HEK293 (cell line): ENCODE data around the gene HNRNPH2.

Source experiments
- CTCF ChIA-PET: fragments of 350-600 bp; formaldehyde crosslinking; extraction: SDS; loops from one replicate; lab custom pipeline; 2021; ENCODE audit warnings: antibody characterized with exemption; lab: Yijun Ruan, JAX
- POLR2A ChIA-PET: fragments of 300-600 bp; formaldehyde crosslinking; extraction: SDS; loops from one replicate; lab custom pipeline; 2020; ENCODE audit warnings: antibody characterized with exemption, inconsistent platforms; lab: Yijun Ruan, JAX
- H3K27ac ChIP-seq: fragments of 200-500 bp; sonication (Bioruptor generic); 2 replicates; pipeline ENCODE4 v1.5.1; 2014; ENCODE audit warnings: low read depth, low read length, control low read depth, inconsistent platforms; ENCODE audit errors: extremely low read depth
- H3K36me3 ChIP-seq, 2 experiments: fragments of 200-500 bp in 1 of 2; sonication (Bioruptor generic) in 1 of 2; 1 replicate in 1 of 2; 2 replicates in 1 of 2; pipeline ENCODE4 v1.5.1; 2014 to 2017; ENCODE audit warnings: inconsistent platforms in 2 of 2, low read length in 2 of 2; ENCODE audit not compliant: control insufficient read depth in 2 of 2, insufficient read depth in 1 of 2
- H3K4me1 ChIP-seq: fragments of 200-500 bp; sonication (Bioruptor generic); 2 replicates; pipeline ENCODE4 v1.5.1; 2014; ENCODE audit warnings: mild to moderate bottlenecking, low read length, inconsistent platforms; ENCODE audit not compliant: control insufficient read depth, insufficient read depth
- H3K4me3 ChIP-seq: 2 replicates; pipeline ENCODE4 v1.5.1; 2011; ENCODE audit warnings: low read depth, mild to moderate bottlenecking, control low read depth, low read length, moderate library complexity
- H3K9me3 ChIP-seq: fragments of 200-500 bp; sonication (Bioruptor generic); 2 replicates; pipeline ENCODE4 v1.5.1; 2014; ENCODE audit warnings: low read depth, low read length, inconsistent platforms; ENCODE audit not compliant: control insufficient read depth, insufficient read depth
- PRDM1 ChIP-seq: fragments of 450-650 bp; formaldehyde crosslinking; IDR thresholded peaks from 2 replicates; pipeline ENCODE4; 2016; ENCODE audit warnings: missing biosample characterization, missing genetic modification characterization
- PRDM4 ChIP-seq: fragments of 450-650 bp; formaldehyde crosslinking; IDR thresholded peaks from 2 replicates; pipeline ENCODE4 v1.5.1; 2017; ENCODE audit warnings: missing biosample characterization, missing genetic modification characterization
- REPIN1 ChIP-seq: fragments of 450-650 bp; formaldehyde crosslinking; IDR thresholded peaks from 2 replicates; pipeline ENCODE4 v1.5.1; 2017; ENCODE audit warnings: missing biosample characterization, missing genetic modification characterization, low read depth
- ZBTB44 ChIP-seq: fragments of 450-650 bp; IDR thresholded peaks from 2 replicates; pipeline ENCODE4 v1.5.1; 2018; ENCODE audit warnings: missing biosample characterization, mild to moderate bottlenecking, missing genetic modification characterization
- ZIC2 ChIP-seq: fragments of 450-650 bp; formaldehyde crosslinking; IDR thresholded peaks from 2 replicates; pipeline ENCODE4 v1.5.1; 2016; ENCODE audit warnings: missing biosample characterization, missing genetic modification characterization
- ZNF155 ChIP-seq: fragments of 450-650 bp; formaldehyde crosslinking; IDR thresholded peaks from 2 replicates; pipeline ENCODE4 v1.5.1; 2016; ENCODE audit warnings: missing biosample characterization, missing genetic modification characterization
- ZNF174 ChIP-seq: fragments of 450-650 bp; formaldehyde crosslinking; IDR thresholded peaks from 2 replicates; pipeline ENCODE4 v1.5.0; 2017; ENCODE audit warnings: missing biosample characterization, mild to moderate bottlenecking, missing genetic modification characterization
- ZNF223 ChIP-seq: fragments of 450-650 bp; formaldehyde crosslinking; IDR thresholded peaks from 2 replicates; pipeline ENCODE4 v1.5.1; 2016; ENCODE audit warnings: missing biosample characterization, missing genetic modification characterization
- ZNF248 ChIP-seq: fragments of 450-650 bp; formaldehyde crosslinking; IDR thresholded peaks from 2 replicates; pipeline ENCODE4 v1.5.1; 2017; ENCODE audit warnings: missing biosample characterization, missing genetic modification characterization
- ZNF449 ChIP-seq: fragments of 450-650 bp; formaldehyde crosslinking; IDR thresholded peaks from 2 replicates; pipeline ENCODE4 v1.5.1; 2017; ENCODE audit warnings: missing biosample characterization, mild to moderate bottlenecking, missing genetic modification characterization, moderate library complexity
- ZNF513 ChIP-seq: fragments of 450-650 bp; IDR thresholded peaks from 2 replicates; pipeline ENCODE4 v1.5.1; 2018; ENCODE audit warnings: missing biosample characterization, missing genetic modification characterization
- ZNF707 ChIP-seq: fragments of 450-650 bp; formaldehyde crosslinking; IDR thresholded peaks from 2 replicates; pipeline ENCODE4 v1.5.1; 2016; ENCODE audit warnings: missing biosample characterization, missing genetic modification characterization
- ZSCAN23 ChIP-seq: fragments of 450-650 bp; formaldehyde crosslinking; IDR thresholded peaks from 2 replicates; pipeline ENCODE4 v1.5.1; 2016; ENCODE audit warnings: missing biosample characterization, missing genetic modification characterization
- TF ChIP-seq, protein P1 (sequence below): fragments of 450-650 bp; formaldehyde crosslinking; IDR thresholded peaks from 2 replicates; pipeline ENCODE4 v1.5.1; 2016; ENCODE audit warnings: missing biosample characterization, missing genetic modification characterization, borderline replicate concordance

The HNRNPH2 gene

GRCh38 chrX:101377547-101377946 is 30.5 kb upstream of the HNRNPH2 start:
- TF ChIP-seq ZNF248 (no peak), ZNF513 (tag by site-specific recombination) (no peak), ZNF174 (no peak)
- TF ChIP-seq, all 188 proteins: peak for 0
- CTCF ChIA-PET: interaction anchor here (0.6 to 1.8 kb wide), 7 partner anchors 10 to 1725 kb away, joined by 3 to 11 read pairs (median 3); partner anchors contain the start of gene RPL36A
- Histone ChIP-seq H3K27ac (no peak overlapping the region), H3K36me3 (no peaks in the 10 kb centered on the region), H3K4me1 (no peaks in the 10 kb centered on the region), H3K9me3 (no peaks in the 10 kb centered on the region), H3K4me3 (no peak overlapping the region)
- POLR2A ChIA-PET: interaction anchor here (2.1 kb wide), 1 partner anchor 13 kb away, joined by 9 read pairs; the partner anchor contains the start of gene RPL36A

DNA sequence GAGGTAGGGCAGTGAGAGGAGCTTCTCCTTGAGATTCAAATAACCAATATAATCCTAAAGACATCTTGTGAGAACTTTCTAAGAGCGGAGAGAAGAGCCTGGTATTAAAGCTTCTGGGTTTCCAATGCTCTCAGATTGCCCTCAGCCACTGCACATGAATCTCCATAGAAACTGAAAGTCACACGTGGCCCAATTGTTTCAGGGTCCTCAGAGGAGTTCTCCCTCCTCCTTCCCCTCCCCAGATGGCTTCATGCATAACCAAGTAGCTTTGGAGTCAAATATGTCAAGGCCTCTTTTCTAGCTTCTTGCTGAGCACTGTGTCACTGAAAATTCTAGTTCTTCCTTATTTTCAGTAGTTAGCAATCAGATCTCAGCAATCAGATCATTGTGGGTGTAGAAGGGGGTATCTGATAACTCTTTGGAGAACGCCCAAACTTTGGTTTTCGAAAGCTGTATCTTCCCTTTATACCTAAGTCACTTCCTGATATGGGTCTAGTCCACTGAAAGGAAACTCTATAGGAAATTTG is 24.3 kb upstream of the HNRNPH2 start:
- TF ChIP-seq ZBTB44 (tag by site-specific recombination) (no peak), ZNF223 (tag by site-specific recombination) (no peak), ZSCAN23 (tag by site-specific recombination) (no peak)
- H3K36me3 ChIP-seq: no peaks in the 10 kb centered on the region
- ChIA-PET POLR2A (no interaction called here), CTCF (interaction anchor here (0.6 to 1.1 kb wide), 3 partner anchors 34 to 698 kb away, joined by 3 to 4 read pairs (median 4); no protein-coding TSS in a partner anchor)
- no peak overlapping the region for H3K27ac ChIP-seq
- no peaks in the 10 kb centered on the region for H3K9me3 ChIP-seq
- H3K4me3 ChIP-seq: no peak overlapping the region
- no peaks in the 10 kb centered on the region for H3K4me1 ChIP-seq

- Histone ChIP-seq H3K4me3 (no peak overlapping the region), H3K9me3 (no peaks in the 10 kb centered on the region), H3K27ac (no peak overlapping the region), H3K4me1 (no peaks in the 10 kb centered on the region), H3K36me3 (no peaks in the 10 kb centered on the region)
- CTCF ChIA-PET: no interaction called here
- no peak for TF ChIP-seq ZNF449 (tag by site-specific recombination)
- peak; percentile 95 for TF ChIP-seq PRDM1 (tag by site-specific recombination)
- POLR2A ChIA-PET: no interaction called here
These were observed 22.9 kb upstream of the HNRNPH2 start for GRCh38 chrX:101385026-101385684.

DNA sequence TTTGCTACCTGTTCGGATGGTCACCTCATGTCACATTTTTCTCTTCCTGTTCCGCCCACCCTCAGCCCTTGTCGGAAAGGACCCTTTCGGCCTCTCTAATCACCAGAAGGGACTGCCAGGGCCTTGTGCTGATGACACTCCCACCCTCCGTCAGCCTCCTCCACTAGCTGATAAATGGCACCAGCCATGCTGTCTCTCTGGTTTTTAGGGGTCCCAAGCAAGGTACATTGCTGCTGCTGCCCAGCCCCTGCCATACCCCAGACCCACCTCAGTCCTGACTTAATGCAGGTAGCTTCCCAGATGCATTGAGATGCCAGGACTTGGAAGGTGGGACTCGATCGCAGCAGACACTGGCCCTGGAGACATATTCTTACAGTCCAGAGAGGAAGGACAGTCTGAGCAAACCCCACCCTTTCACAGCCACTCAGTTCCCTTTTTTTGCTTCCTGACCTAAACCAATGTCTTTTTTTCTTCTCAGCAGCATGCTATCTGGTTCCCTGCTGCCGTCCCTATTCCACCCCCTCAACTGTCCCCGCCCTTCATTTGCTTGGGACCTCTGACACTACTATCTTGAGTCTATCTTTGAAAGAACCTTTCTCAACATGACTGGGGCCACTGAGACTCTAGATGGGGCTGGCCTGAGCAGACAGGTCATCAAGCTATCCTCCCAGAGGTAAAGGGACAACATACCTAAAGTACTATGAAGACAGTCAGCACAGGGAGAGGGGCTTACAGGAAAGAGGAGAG is 22.1 kb upstream of the HNRNPH2 start, which contains the start of gene BTK:
TSS of gene BTK (minus strand) at position 397 of the 747 bp plus-strand sequence. CDS start 10,907 bp downstream, outside the sequence.
- no peaks in the 10 kb centered on the region for H3K9me3 ChIP-seq
- H3K4me3 ChIP-seq: no peak within 1 kb of the TSS
- CTCF ChIA-PET: no interaction called here
- no peaks in the 10 kb centered on the region for H3K4me1 ChIP-seq
- no peaks in the 10 kb centered on the region for H3K36me3 ChIP-seq
- POLR2A ChIA-PET: no interaction called here
- no peak within 1 kb of the TSS for H3K27ac ChIP-seq
- TF ChIP-seq ZNF707 (tag by site-specific recombination) (no peak), ZIC2 (tag by site-specific recombination) (no peak), ZNF155 (tag by site-specific recombination) (no peak), REPIN1 (no peak), PRDM4 (tag by site-specific recombination) (no peak)
- TF ChIP-seq, protein P1, sequence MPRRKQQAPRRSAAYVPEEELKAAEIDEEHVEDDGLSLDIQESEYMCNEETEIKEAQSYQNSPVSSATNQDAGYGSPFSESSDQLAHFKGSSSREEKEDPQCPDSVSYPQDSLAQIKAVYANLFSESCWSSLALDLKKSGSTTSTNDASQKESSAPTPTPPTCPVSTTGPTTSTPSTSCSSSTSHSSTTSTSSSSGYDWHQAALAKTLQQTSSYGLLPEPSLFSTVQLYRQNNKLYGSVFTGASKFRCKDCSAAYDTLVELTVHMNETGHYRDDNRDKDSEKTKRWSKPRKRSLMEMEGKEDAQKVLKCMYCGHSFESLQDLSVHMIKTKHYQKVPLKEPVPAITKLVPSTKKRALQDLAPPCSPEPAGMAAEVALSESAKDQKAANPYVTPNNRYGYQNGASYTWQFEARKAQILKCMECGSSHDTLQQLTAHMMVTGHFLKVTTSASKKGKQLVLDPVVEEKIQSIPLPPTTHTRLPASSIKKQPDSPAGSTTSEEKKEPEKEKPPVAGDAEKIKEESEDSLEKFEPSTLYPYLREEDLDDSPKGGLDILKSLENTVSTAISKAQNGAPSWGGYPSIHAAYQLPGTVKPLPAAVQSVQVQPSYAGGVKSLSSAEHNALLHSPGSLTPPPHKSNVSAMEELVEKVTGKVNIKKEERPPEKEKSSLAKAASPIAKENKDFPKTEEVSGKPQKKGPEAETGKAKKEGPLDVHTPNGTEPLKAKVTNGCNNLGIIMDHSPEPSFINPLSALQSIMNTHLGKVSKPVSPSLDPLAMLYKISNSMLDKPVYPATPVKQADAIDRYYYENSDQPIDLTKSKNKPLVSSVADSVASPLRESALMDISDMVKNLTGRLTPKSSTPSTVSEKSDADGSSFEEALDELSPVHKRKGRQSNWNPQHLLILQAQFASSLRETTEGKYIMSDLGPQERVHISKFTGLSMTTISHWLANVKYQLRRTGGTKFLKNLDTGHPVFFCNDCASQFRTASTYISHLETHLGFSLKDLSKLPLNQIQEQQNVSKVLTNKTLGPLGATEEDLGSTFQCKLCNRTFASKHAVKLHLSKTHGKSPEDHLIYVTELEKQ (tag by site-specific recombination): no peak
